ENCODE data around the gene FFAR4.

- no peak for TF ChIP-seq CTCF (IDR thresholded peaks at IDR 0.05)
- TF ChIP-seq EZH2phosphoT487 (IDR thresholded peaks at IDR 0.05), result no peak
These were observed 5.9 kb upstream of the FFAR4 start for GRCh38 chr10:93560541-93560940.
